OCI-LY3 (cell line): ENCODE data around the gene HERPUD1.

Experiments
- H2AFZ ChIP-seq: fragments of 200-600, 300-600 bp; shearing (Covaris generic); 2 replicates; pipeline ENCODE4 v1.6.0; 2014; ENCODE audit warnings: antibody characterized with exemption, low read depth, low read length
- H3K27ac ChIP-seq: fragments of 200-600, 300-600 bp; sonication (generic); 2 replicates; pipeline ENCODE4 v1.5.1; 2014; ENCODE audit warnings: mild to moderate bottlenecking, low read length, moderate library complexity, mixed read lengths
- H3K27me3 ChIP-seq: fragments of 200-600, 300-600 bp; sonication (generic); 2 replicates; pipeline ENCODE4 v1.6.1; 2014; ENCODE audit warnings: low read depth, low read length, mixed read lengths
- H3K36me3 ChIP-seq: fragments of 200-600, 300-600 bp; sonication (generic); replicated peaks from 2 replicates; pipeline ENCODE3; 2014; ENCODE audit warnings: low read depth, low read length, mixed read lengths
- H3K4me1 ChIP-seq: fragments of 300-600, 200-600 bp; sonication (generic); 2 replicates; pipeline ENCODE4 v1.6.1; 2014; ENCODE audit warnings: low read length, mixed read lengths
- H3K4me2 ChIP-seq: fragments of 200-600, 300-600 bp; sonication (generic); 2 replicates; pipeline ENCODE4 v1.6.1; 2014; ENCODE audit warnings: low read length, mixed read lengths
- H3K4me3 ChIP-seq: fragments of 300-600, 200-600 bp; sonication (generic); 2 replicates; pipeline ENCODE4 v1.5.1; 2014; ENCODE audit warnings: antibody characterized with exemption, mild to moderate bottlenecking, low read length, moderate library complexity
- H3K79me2 ChIP-seq: fragments of 300-600, 200-600 bp; shearing (Covaris generic); 2 replicates; pipeline ENCODE4 v1.6.1; 2014; ENCODE audit warnings: mild to moderate bottlenecking, low read length, mixed read lengths
- H3K9ac ChIP-seq: fragments of 300-600, 200-600 bp; shearing (Covaris generic); 2 replicates; pipeline ENCODE4 v1.6.0; 2014; ENCODE audit warnings: mild to moderate bottlenecking, low read length, moderate library complexity
- H3K9me3 ChIP-seq: fragments of 200-600, 300-600 bp; shearing (Covaris generic); 2 replicates; pipeline ENCODE4 v1.6.1; 2014; ENCODE audit warnings: low read length, mixed read lengths; ENCODE audit not compliant: insufficient read depth
- H4K20me1 ChIP-seq: fragments of 200-600, 300-600 bp; sonication (generic); 2 replicates; pipeline ENCODE4 v1.6.1; 2016; ENCODE audit warnings: low read length, mixed read lengths; ENCODE audit not compliant: insufficient read depth
- EZH2phosphoT487 ChIP-seq: fragments of 200-600 bp; shearing (Covaris generic); IDR thresholded peaks from 2 replicates; pipeline ENCODE4 v1.6.1; 2018; ENCODE audit warnings: antibody characterized with exemption, mixed run types, low read depth
- TF ChIP-seq, protein P1 (sequence below): fragments of 200-600, 300-600 bp; sonication (generic); IDR thresholded peaks from 2 replicates; pipeline ENCODE4 v1.5.1; 2014; ENCODE audit warnings: antibody characterized with exemption, low read length, low read depth

HERPUD1 gene

GRCh38 chr16:56974549-56975300 lies 42.8 kb downstream of the HERPUD1 start:
- Histone ChIP-seq H3K36me3 (no peaks in the 10 kb centered on the region), H3K4me3 (no peak overlapping the region), H3K4me2 (no peak overlapping the region), H3K9me3 (no peaks in the 10 kb centered on the region), H3K27me3 (no peaks in the 10 kb centered on the region), H3K27ac (no peak overlapping the region), H3K9ac (no peak overlapping the region), H3K4me1 (peaks cover 38% of the 10 kb centered on the region), H2AFZ (no peak overlapping the region), H3K79me2 (no peaks in the 10 kb centered on the region), H4K20me1 (no peaks in the 10 kb centered on the region)
- no peak for TF ChIP-seq EZH2phosphoT487
- TF ChIP-seq, protein P1, sequence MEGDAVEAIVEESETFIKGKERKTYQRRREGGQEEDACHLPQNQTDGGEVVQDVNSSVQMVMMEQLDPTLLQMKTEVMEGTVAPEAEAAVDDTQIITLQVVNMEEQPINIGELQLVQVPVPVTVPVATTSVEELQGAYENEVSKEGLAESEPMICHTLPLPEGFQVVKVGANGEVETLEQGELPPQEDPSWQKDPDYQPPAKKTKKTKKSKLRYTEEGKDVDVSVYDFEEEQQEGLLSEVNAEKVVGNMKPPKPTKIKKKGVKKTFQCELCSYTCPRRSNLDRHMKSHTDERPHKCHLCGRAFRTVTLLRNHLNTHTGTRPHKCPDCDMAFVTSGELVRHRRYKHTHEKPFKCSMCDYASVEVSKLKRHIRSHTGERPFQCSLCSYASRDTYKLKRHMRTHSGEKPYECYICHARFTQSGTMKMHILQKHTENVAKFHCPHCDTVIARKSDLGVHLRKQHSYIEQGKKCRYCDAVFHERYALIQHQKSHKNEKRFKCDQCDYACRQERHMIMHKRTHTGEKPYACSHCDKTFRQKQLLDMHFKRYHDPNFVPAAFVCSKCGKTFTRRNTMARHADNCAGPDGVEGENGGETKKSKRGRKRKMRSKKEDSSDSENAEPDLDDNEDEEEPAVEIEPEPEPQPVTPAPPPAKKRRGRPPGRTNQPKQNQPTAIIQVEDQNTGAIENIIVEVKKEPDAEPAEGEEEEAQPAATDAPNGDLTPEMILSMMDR, result no peak

DNA sequence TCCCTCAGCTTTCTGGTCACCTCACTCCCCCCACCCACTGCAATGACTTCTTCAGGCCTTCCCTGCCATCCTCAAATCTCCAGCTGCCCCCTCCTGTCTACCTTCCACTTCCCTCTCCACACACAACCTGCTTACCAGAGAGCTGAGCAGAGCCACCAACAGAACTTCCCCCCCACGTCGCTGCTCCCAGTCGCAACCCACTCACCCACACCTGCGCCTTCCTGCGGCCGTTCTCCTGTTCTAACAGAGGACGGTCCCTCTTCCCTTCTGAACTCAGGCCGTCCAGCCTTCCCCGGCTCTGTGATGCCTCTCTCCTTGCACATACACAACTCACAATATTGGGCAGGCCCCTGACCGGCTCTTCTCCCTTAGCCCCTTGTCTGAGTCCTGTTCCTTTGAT lies 43.8 kb downstream of the HERPUD1 start:
- Histone ChIP-seq H4K20me1 (no peaks in the 10 kb centered on the region), H3K4me2 (no peak overlapping the region), H3K9ac (no peak overlapping the region), H3K27me3 (no peaks in the 10 kb centered on the region), H3K36me3 (no peaks in the 10 kb centered on the region), H2AFZ (no peak overlapping the region), H3K27ac (no peak overlapping the region), H3K4me1 (peaks cover 38% of the 10 kb centered on the region), H3K4me3 (no peak overlapping the region), H3K9me3 (no peaks in the 10 kb centered on the region), H3K79me2 (no peaks in the 10 kb centered on the region)
- no peak for TF ChIP-seq EZH2phosphoT487
- TF ChIP-seq, protein P1, result no peak

GRCh38 chr16:56977216-56977615 lies 45.3 kb downstream of the HERPUD1 start:
- H3K79me2 ChIP-seq, result no peaks in the 10 kb centered on the region
- peaks cover 28% of the 10 kb centered on the region for H3K4me1 ChIP-seq
- no peak for TF ChIP-seq EZH2phosphoT487
- TF ChIP-seq, protein P1, result no peak
- no peaks in the 10 kb centered on the region for H4K20me1 ChIP-seq
- H3K27me3 ChIP-seq, result no peaks in the 10 kb centered on the region
- H2AFZ ChIP-seq, result no peak overlapping the region
- H3K4me3 ChIP-seq, result no peak overlapping the region
- H3K4me2 ChIP-seq, result no peak overlapping the region
- H3K9ac ChIP-seq, result no peak overlapping the region
- H3K9me3 ChIP-seq, result no peaks in the 10 kb centered on the region
- H3K36me3 ChIP-seq, result no peaks in the 10 kb centered on the region
- no peak overlapping the region for H3K27ac ChIP-seq

- H3K27ac ChIP-seq, result no peak overlapping the region
- no peaks in the 10 kb centered on the region for H3K27me3 ChIP-seq
- H3K4me2 ChIP-seq, result no peak overlapping the region
- H3K4me1 ChIP-seq, result peaks cover 26% of the 10 kb centered on the region
- no peaks in the 10 kb centered on the region for H3K9me3 ChIP-seq
- no peak overlapping the region for H3K4me3 ChIP-seq
- H3K36me3 ChIP-seq, result no peaks in the 10 kb centered on the region
- no peak overlapping the region for H2AFZ ChIP-seq
- TF ChIP-seq EZH2phosphoT487, result no peak
- TF ChIP-seq, protein P1, result no peak
- no peaks in the 10 kb centered on the region for H3K79me2 ChIP-seq
- H4K20me1 ChIP-seq, result no peaks in the 10 kb centered on the region
- H3K9ac ChIP-seq, result no peak overlapping the region
Measured at GRCh38 chr16:56977823-56978430, 46.0 kb downstream of the HERPUD1 start.
